ENCODE results near the gene VPS37D. TPM values are rescaled to one million over a fixed set of nuclear protein-coding genes. Genes with fewer than 3 reads are reported as not detected.

Gene VPS37D
- polyA plus RNA-seq, 1 donor (not counting 4 experiments of a cell fraction or from before 2014, with no cell fraction given): 0.81 TPM

GRCh38 chr7:73678862-73679261, 11.2 kb downstream of the VPS37D start:
- no peak for DNase-seq (ENCODE audit: low read depth, low spot score)
- Histone ChIP-seq H3K79me2 (ENCODE audit: control insufficient read depth, insufficient read depth, low read length) (peaks cover 49% of the 10 kb centered on the region), H3K4me3 (ENCODE audit: control insufficient read depth in 2 of 3, extremely low read depth in 1 of 3, insufficient read depth in 2 of 3, low read depth in 1 of 3, low read length in 3 of 3) (no peak overlapping the region), H4K20me1 (ENCODE audit: control insufficient read depth, extremely low read depth, insufficient read depth, low read length) (peaks cover 3% of the 10 kb centered on the region), H3K9me1 (ENCODE audit: control insufficient read depth, extremely low read depth, insufficient read depth, low read length) (peaks cover 4% of the 10 kb centered on the region), H3K9me3 (ENCODE audit: control insufficient read depth, low read depth, low read length) (no peaks in the 10 kb centered on the region), H3K4me2 (ENCODE audit: control insufficient read depth, extremely low read depth, insufficient read depth, low read depth, low read length) (no peak overlapping the region), H3K36me3 (ENCODE audit: control insufficient read depth in 2 of 2, extremely low read depth in 1 of 2, insufficient read depth in 2 of 2, low read length in 2 of 2) (peaks cover 0 to 8% of the 10 kb centered on the region in 2 experiments), H3K4me1 (ENCODE audit: control insufficient read depth, extremely low read depth, insufficient read depth, low read length) (peaks cover 17% of the 10 kb centered on the region), H3K27ac (ENCODE audit: control insufficient read depth, insufficient read depth, low read length) (no peak overlapping the region), H3K9ac (ENCODE audit: control insufficient read depth, extremely low read depth, insufficient read depth, low read length) (no peak overlapping the region), H3K27me3 (ENCODE audit: control insufficient read depth, extremely low read depth, insufficient read depth, low read length) (no peaks in the 10 kb centered on the region), H2AFZ (ENCODE audit: control insufficient read depth, low read length) (no peak overlapping the region)
- no peak for TF ChIP-seq EZH2 (IDR thresholded peaks at IDR 0.05; ENCODE audit: low read length)
- TF ChIP-seq, protein P1, sequence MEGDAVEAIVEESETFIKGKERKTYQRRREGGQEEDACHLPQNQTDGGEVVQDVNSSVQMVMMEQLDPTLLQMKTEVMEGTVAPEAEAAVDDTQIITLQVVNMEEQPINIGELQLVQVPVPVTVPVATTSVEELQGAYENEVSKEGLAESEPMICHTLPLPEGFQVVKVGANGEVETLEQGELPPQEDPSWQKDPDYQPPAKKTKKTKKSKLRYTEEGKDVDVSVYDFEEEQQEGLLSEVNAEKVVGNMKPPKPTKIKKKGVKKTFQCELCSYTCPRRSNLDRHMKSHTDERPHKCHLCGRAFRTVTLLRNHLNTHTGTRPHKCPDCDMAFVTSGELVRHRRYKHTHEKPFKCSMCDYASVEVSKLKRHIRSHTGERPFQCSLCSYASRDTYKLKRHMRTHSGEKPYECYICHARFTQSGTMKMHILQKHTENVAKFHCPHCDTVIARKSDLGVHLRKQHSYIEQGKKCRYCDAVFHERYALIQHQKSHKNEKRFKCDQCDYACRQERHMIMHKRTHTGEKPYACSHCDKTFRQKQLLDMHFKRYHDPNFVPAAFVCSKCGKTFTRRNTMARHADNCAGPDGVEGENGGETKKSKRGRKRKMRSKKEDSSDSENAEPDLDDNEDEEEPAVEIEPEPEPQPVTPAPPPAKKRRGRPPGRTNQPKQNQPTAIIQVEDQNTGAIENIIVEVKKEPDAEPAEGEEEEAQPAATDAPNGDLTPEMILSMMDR (optimal IDR thresholded peaks at IDR 0.05 in 1 of 3, IDR thresholded peaks at IDR 0.05 in 1 of 3, conservative IDR thresholded peaks at IDR 0.05 in 1 of 3; ENCODE audit: extremely low read depth in 1 of 3, insufficient read depth in 2 of 3, low read length in 3 of 3): no peak
- dilution Hi-C loops (cut with MboI; ENCODE audit: extremely low pct_ligation_motif_present, low sequenced_read_pairs): no loop called here
- FAIRE-seq: no peak

GRCh38 chr7:73679709-73680108, 12.1 kb downstream of the VPS37D start:
- dilution Hi-C loops (cut with MboI; ENCODE audit: extremely low pct_ligation_motif_present, low sequenced_read_pairs): no loop called here
- H3K9me1 ChIP-seq (ENCODE audit: control insufficient read depth, extremely low read depth, insufficient read depth, low read length): peaks cover 4% of the 10 kb centered on the region
- no peak overlapping the region for H3K4me2 ChIP-seq (ENCODE audit: control insufficient read depth, extremely low read depth, insufficient read depth, low read depth, low read length)
- H3K36me3 ChIP-seq (ENCODE audit: control insufficient read depth in 2 of 2, extremely low read depth in 1 of 2, insufficient read depth in 2 of 2, low read length in 2 of 2): peaks cover 0 to 8% of the 10 kb centered on the region in 2 experiments
- no peak for FAIRE-seq
- H2AFZ ChIP-seq (ENCODE audit: control insufficient read depth, low read length): no peak overlapping the region
- H3K27ac ChIP-seq (ENCODE audit: control insufficient read depth, insufficient read depth, low read length): no peak overlapping the region
- peaks cover 57% of the 10 kb centered on the region for H3K79me2 ChIP-seq (ENCODE audit: control insufficient read depth, insufficient read depth, low read length)
- TF ChIP-seq, protein P1 (optimal IDR thresholded peaks at IDR 0.05 in 1 of 3, IDR thresholded peaks at IDR 0.05 in 1 of 3, conservative IDR thresholded peaks at IDR 0.05 in 1 of 3; ENCODE audit: extremely low read depth in 1 of 3, insufficient read depth in 2 of 3, low read length in 3 of 3): no peak
- TF ChIP-seq EZH2 (IDR thresholded peaks at IDR 0.05; ENCODE audit: low read length): no peak
- H3K4me1 ChIP-seq (ENCODE audit: control insufficient read depth, extremely low read depth, insufficient read depth, low read length): peaks cover 17% of the 10 kb centered on the region
- peaks cover 2% of the 10 kb centered on the region for H4K20me1 ChIP-seq (ENCODE audit: control insufficient read depth, extremely low read depth, insufficient read depth, low read length)
- no peak overlapping the region for H3K4me3 ChIP-seq (ENCODE audit: control insufficient read depth in 2 of 3, extremely low read depth in 1 of 3, insufficient read depth in 2 of 3, low read depth in 1 of 3, low read length in 3 of 3)
- no peak for DNase-seq (ENCODE audit: low read depth, low spot score)
- no peaks in the 10 kb centered on the region for H3K27me3 ChIP-seq (ENCODE audit: control insufficient read depth, extremely low read depth, insufficient read depth, low read length)
- no peak overlapping the region for H3K9ac ChIP-seq (ENCODE audit: control insufficient read depth, extremely low read depth, insufficient read depth, low read length)
- H3K9me3 ChIP-seq (ENCODE audit: control insufficient read depth, low read depth, low read length): no peaks in the 10 kb centered on the region
